IPS-11a (cell line): ENCODE measurements around the gene PSD2.

Experiments used
- H3K4me3 ChIP-seq: one replicate; pipeline ENCODE4 v1.5.1; 2013; ENCODE audit warnings: low read depth, low read length, control low read depth

The PSD2 gene

DNA sequence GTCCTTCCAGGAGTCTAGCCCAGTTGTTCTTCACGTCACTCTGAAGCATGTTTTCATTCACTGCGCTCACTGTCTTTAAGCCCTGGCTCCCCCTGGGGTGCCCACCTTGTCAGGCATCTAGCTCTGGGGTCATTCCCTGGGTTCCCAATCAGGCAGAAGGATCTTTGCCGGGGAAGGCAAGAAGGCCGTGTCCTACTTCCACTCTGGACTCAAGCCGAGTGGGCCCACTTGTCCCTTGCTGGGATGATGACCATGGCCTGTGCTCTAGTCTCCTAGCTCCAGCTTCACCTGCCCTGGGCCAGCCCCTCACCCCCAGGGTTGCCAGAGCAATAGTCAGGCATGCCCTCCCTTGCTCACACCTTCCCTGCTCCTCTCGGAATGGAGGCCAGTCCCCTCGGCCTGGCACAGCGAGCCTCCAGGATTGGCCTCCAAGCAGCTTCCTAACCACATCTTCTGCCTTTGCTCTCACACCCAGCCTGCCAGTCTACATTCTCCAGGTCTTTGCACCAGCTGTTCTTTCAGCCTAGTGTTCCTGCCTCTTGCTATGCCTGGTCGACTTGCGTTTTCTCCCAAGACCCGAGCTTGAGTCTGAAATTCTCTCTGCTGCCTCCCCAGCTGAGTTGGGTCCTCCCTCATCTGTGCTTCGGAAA lies 32.2 kb upstream of the PSD2 start:
- no peak overlapping the region for H3K4me3 ChIP-seq

GRCh38 chr5:139763930-139764791 lies 31.4 kb upstream of the PSD2 start:
- no peak overlapping the region for H3K4me3 ChIP-seq

GRCh38 chr5:139764886-139765408 lies 30.7 kb upstream of the PSD2 start:
- H3K4me3 ChIP-seq: no peak overlapping the region

DNA sequence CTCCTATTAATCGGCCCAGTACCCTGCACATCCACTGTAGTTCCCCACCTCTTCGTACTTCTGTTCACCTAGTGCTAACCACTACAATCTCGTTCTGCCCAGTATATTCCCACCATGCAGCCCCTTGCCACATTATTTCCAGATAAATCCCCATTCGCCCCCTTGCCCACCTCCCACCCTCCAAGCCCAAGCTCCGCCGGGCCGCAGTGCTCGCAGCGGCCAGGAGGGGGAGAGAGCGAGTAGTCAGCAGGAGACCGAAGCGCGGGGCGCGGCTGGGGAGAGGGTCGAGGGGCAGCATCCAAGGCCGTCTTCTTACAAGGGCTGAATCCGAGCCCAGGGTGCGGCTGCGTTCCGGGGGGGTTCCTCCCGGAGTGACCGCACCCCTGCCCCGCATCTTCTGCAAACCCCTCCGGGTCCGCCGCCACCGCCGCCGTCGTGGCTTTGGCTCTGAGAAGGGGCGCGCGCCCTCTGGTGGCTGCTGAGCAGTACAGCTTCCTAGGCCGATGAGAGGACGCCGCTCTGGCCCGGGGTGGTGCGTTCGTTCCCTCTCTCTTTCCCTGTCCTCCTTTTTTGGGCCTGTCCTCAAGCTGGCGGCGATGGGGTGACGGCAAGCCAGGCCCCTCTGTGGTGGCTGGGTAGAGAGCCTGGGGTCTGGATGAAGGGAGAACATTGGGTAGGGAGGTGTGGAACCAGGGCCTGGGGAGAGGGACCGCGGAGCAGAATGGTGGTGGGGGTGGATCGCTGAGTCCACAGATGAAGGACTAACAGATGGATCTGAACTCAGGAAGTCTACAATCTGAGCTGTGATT lies 30.0 kb upstream of the PSD2 start:
- peak overlapping the region; percentile 53 for H3K4me3 ChIP-seq

DNA sequence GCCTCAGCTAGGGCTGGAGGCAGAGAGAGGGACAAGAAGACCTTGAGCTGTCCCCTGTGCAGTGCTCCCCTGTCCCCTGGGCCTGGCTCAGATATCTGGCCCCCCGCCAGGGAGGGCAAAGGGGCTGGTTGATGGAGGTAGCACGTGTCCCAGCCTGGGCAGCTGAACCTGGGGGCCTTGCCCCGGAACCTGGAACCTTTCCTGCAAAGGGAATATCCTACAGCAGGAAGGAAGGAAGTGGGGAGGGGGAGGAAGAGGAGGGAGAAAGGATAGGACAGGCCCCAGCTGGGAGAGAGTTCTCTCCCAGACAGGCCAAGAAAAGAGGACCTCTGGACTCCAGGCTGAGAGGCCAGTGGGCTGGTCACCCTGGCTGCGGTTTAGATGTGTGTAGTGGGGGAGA lies 27.6 kb upstream of the PSD2 start:
- H3K4me3 ChIP-seq: no peak overlapping the region

DNA sequence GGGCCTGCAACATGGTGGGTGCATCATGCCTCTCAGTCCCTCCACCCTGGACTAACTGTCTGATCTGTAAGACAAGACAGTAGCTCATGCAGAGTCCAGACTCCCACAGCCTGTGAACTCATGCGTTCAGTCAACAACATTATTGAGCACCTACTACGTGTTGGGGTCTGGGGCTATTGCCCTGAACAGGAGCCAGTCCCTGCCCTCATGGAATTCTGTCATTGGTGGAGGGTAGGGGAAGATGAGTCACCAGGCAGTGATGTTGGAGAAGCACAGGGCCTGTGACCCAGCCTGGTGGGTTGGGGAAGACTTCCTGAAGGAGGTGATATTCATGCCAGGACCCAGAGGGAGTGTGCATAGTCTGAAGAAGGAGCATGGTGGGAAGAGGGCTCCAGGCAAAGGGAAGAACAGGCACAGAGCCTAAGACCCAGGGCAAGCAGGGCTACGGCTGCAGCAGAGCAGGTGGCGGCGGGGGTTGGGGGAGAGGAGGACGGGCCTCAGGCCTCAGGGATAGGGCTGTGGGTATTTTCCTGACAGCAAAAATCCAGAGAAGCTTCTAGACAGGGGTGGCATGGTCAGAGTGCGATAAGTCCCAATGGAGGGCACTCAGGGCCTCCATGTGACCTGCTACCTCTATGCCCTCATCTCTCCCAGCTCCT lies 26.7 kb upstream of the PSD2 start:
- H3K4me3 ChIP-seq: no peak overlapping the region

GRCh38 chr5:139769477-139769876 lies 26.1 kb upstream of the PSD2 start:
- no peak overlapping the region for H3K4me3 ChIP-seq

- H3K4me3 ChIP-seq: no peak overlapping the region
Observed at GRCh38 chr5:139770722-139771121, 24.9 kb upstream of the PSD2 start.

- no peak overlapping the region for H3K4me3 ChIP-seq
Observed at GRCh38 chr5:139772089-139772791, 23.4 kb upstream of the PSD2 start.

DNA sequence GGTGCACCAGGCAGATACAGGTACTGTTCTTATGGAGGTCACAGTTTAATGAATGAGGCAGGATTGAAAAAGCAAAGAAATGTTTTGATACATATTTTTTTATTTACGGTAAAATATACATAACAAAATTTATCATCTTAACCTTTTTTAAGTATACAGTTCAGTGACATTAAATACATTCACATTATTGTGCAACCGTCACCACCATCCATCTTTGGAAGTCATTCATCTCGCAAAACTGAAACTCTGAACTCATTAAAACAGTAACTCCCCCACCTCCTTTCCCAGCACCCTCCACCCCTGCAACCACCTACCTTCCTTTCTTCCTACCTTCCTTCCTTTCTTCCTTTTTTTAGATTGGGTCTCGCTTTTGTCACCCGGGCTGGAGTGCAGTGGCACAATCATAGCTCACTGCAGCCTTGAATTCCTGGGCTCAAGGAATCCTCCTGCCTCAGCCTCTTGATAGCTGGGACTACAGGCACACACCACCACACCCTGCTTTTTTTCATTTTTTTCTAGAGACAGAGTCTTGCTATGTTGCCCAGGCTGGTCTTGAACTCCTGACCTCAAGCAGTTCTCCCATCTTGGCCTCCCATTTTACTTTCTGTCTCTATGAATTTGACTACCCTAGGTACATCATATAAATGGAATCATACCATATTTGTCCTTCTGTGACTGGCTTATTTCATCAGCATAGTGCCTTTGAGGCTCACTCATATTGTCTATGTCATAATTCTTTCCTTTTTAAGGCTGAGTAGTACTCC lies 22.5 kb upstream of the PSD2 start:
- no peak overlapping the region for H3K4me3 ChIP-seq

- H3K4me3 ChIP-seq: no peak overlapping the region
Observed at GRCh38 chr5:139774980-139775661, 20.5 kb upstream of the PSD2 start.

GRCh38 chr5:139775872-139776271 lies 19.7 kb upstream of the PSD2 start:
- no peak overlapping the region for H3K4me3 ChIP-seq

GRCh38 chr5:139776861-139777260 lies 18.7 kb upstream of the PSD2 start:
- no peak overlapping the region for H3K4me3 ChIP-seq

DNA sequence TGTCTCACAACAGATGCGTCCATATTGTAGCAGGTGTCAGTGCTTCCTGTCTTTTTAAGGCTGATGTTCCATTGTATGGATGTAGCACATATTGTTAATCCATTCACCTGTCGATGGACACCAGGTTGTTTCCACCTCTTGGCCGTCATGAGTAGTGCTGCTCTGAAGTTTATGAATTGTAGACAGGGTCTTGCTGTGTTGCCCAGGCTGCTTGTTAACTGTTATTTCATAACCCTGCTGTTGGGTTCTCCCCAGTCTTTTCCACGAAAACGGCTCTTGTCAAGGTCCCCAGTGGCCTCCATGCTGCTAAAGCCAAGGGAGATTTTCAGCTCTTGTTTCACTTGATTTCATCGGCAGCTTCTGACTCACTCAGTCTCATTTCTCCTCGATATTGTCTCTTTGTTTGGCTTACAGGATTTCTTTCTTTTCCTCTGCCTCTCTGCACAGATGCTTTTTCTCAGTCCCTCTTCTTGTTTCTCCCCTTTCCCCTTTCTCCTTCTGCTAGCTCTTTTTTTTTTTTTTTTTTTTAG lies 12.1 kb upstream of the PSD2 start:
- no peak overlapping the region for H3K4me3 ChIP-seq

GRCh38 chr5:139784488-139784887 lies 11.1 kb upstream of the PSD2 start:
- H3K4me3 ChIP-seq: no peak overlapping the region

DNA sequence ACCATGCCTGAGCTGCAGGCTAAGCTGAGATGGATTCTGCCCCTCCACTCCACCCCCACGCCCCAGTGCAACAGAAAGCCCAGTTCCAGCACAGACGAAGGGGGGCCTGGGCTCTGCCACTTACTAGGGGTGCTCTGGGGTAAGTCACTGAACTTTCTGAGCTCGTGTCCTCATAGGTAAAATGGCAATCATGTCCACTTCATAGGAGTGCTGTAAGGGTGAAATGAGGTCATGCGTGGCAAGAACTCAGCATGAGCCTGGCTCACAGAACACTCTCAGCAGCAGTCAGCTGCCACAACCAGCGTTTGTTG lies 8.4 kb upstream of the PSD2 start:
- H3K4me3 ChIP-seq: no peak overlapping the region

DNA sequence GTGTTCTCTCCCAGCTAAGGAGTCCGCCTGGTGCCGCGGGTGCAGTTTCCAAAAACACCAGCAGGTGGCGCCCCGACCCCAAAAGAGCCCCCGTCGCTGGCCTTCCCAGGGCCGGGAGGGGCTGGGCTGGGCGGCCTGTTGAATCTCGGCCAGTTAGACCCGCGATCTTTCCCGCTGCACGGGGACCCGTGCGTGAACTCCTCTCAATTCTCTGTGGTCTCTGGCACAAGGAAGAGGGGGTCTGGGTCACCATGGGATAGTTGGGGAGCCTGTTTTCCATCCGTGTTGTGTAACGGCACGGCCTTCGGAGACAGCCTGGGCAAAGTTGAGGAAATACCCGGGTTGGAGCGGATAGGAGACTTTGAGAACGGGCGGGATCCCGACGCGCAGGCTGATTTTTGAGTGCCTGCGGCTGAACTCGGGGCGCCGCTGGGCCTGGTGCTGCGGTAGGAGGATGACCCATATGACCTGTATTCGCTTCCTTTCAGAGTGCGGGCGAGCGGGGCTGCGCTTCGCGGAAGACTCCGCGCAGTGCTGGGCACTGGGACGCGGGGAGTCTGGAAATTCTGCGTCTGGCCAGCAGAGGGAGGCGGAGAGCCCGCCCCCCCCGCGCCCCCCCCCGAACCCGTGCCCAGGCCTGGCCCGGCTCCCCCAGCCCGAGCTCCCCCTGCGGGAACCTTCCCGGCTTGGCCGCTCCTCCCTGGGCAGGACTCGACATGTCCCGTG lies 7.9 kb upstream of the PSD2 start:
- H3K4me3 ChIP-seq: peak overlapping the region; percentile 44

DNA sequence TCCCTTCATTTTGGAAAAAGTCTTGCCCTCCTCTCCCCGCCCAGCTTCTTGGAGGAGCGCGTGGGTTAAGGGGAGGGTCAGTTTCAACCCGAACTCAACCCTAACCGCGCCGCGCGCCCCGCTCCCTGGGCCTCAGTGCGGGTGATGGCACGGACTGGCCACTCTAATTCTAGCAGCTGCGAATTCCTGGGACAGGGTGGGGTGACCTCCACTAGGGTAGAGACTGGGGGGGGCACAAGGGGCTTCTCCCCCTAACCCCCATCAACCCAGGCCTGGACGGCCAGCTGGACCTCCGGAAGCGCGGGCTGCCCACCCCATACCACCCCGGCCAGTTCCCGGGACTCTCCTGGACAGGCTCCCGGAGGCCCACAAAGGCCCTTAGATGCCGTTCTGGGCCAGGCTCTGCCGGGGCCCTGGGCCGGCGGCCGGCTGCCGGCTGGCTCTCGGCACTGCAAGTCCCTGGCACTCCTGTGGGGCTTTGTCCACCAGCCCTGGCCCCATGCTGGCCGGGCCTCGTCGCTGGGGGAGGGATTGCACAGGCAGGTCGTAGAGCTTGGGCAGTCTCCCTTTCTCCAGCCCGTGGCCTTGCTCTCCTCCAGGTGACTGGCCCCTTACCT lies 7.2 kb upstream of the PSD2 start:
- no peak overlapping the region for H3K4me3 ChIP-seq
